GM10248 (cell line): ENCODE data around the gene B4GALT2.

ENCODE experiments used
- CTCF ChIA-PET: fragments of 300-600 bp; sonication (Branson Sonifier 250); formaldehyde crosslinking; extraction: SDS; loops from one replicate; lab custom pipeline; 2021; ENCODE audit warnings: antibody characterized with exemption; lab: Yijun Ruan, JAX
- POLR2A ChIA-PET: fragments of 350-650 bp; sonication (Branson Sonifier 250); formaldehyde crosslinking; extraction: SDS; loops from one replicate; lab custom pipeline; 2020; ENCODE audit warnings: antibody characterized with exemption; lab: Yijun Ruan, JAX
- DNase-seq: peaks from one replicate; pipeline ENCODE4 v3.0.0; 2012; ENCODE audit errors: extremely low spot score
- TF ChIP-seq, protein P1 (sequence below): IDR thresholded peaks from 2 replicates; pipeline ENCODE4 v1.5.1; 2012; ENCODE audit warnings: mild to moderate bottlenecking, low read depth; ENCODE audit errors: extremely low read depth, missing control alignments, control extremely low read depth

Gene B4GALT2

DNA sequence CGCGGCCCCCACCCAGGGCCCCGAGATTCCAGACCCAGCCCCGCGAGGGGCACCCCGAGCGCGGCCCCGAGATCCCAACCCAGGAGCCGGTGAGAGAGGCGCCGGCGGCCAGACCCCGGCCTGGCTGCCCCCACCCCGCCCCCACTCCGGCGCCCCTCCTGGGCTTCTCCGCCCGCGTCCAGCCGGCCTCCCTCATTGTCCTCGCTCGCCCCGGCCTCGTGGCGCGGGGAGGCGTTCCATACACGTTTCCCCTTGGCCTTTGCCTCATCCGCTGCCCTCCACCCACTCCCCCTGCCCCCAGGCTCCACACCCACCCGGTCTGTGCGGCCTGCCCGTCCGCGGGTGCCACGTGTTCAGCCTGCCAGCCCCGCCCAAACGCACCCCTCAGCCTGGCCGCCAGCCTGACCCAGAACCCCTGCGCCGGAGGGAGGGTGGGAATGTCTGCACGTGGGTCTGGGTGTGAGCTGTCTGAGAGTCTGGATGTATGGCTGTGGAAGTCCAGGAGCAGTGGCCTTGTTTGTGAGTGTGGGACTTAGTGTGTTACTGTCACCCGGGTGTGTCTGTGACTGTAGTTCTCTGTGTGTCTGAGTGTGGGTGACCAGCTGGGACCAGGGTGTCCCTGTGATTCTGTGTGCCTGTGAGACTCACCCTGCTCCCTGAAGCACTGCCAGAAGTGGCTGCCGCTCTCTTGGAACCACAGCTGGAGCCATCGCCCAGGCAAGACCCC, 681 bp downstream of the B4GALT2 start:
- ChIA-PET CTCF (interaction anchor here (1.0 kb wide), 1 partner anchor 26 kb away, joined by 3 read pairs; no protein-coding TSS in a partner anchor), POLR2A (interaction anchor here (0.5 kb wide), 1 partner anchor 789 kb away, joined by 7 read pairs; no protein-coding TSS in a partner anchor)
- DNase-seq: peak; percentile 57
- TF ChIP-seq, protein P1, sequence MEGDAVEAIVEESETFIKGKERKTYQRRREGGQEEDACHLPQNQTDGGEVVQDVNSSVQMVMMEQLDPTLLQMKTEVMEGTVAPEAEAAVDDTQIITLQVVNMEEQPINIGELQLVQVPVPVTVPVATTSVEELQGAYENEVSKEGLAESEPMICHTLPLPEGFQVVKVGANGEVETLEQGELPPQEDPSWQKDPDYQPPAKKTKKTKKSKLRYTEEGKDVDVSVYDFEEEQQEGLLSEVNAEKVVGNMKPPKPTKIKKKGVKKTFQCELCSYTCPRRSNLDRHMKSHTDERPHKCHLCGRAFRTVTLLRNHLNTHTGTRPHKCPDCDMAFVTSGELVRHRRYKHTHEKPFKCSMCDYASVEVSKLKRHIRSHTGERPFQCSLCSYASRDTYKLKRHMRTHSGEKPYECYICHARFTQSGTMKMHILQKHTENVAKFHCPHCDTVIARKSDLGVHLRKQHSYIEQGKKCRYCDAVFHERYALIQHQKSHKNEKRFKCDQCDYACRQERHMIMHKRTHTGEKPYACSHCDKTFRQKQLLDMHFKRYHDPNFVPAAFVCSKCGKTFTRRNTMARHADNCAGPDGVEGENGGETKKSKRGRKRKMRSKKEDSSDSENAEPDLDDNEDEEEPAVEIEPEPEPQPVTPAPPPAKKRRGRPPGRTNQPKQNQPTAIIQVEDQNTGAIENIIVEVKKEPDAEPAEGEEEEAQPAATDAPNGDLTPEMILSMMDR: no peak

DNA sequence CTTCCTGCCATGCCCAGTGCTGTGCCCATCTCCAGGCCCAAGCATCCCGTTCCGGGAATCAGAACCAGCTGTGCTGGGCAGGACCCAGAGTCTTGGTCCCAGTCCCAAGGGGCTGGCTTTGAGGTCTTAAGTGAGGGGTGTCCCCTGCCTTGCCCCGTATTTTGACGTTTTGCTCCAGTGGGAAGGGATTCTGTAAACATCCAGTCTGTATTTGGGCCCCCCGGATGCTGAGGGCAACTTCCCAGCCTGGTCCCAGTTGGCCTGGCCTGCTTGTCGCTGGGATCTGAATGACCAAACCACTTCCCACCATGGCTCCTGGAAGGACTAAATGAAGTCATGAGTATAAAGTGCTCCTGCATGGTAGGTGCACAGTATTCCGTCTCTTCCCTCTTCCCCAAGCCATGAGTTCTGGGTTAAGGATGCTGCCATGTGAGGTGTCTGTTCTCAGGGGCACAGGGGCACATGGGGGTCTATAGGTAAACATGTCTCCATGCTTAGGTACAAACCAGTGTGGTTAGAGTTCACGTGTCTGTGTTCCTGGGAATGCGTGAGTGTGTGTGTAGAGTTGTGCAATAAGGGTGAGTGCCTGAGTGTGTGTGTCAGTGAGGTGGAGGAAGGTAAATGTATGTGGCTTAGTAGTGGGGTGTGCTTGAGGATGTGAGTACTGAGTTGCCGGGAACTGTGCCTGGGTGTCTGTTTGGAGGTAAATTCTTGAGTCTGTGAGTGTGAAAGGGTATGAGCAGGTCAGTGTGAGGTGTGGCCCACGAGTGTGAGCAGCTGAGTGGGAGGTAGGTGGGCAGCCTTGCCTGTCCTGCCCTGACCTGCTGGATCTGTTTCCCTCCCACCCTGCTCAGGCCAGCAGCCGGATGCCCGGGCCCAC, 1.5 kb downstream of the B4GALT2 start:
- TF ChIP-seq, protein P1: no peak
- no peak for DNase-seq
- POLR2A ChIA-PET: interaction anchor here (0.5 kb wide), 1 partner anchor 790 kb away, joined by 7 read pairs; no protein-coding TSS in a partner anchor
- CTCF ChIA-PET: interaction anchor here (1.0 kb wide), 1 partner anchor 25 kb away, joined by 3 read pairs; no protein-coding TSS in a partner anchor

DNA sequence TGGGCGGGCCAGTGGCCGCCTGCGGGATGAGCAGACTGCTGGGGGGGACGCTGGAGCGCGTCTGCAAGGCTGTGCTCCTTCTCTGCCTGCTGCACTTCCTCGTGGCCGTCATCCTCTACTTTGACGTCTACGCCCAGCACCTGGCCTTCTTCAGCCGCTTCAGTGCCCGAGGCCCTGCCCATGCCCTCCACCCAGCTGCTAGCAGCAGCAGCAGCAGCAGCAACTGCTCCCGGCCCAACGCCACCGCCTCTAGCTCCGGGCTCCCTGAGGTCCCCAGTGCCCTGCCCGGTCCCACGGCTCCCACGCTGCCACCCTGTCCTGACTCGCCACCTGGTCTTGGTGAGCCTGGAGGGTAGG, 2.1 kb downstream of the B4GALT2 start:
- TF ChIP-seq, protein P1: no peak
- CTCF ChIA-PET: no interaction called here
- POLR2A ChIA-PET: no interaction called here
- DNase-seq: no peak

DNA sequence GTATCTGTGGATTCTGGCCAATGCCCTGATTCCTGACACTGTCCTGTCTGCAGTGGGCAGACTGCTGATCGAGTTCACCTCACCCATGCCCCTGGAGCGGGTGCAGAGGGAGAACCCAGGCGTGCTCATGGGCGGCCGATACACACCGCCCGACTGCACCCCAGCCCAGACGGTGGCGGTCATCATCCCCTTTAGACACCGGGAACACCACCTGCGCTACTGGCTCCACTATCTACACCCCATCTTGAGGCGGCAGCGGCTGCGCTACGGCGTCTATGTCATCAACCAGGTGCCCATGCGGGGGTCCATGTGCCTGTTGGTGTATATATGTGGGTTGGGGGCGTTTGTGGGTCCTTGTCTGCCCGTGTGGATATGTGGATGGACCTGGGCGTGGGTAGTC, 2.6 kb downstream of the B4GALT2 start:
- TF ChIP-seq, protein P1: no peak
- ChIA-PET CTCF (no interaction called here), POLR2A (no interaction called here)
- no peak for DNase-seq

DNA sequence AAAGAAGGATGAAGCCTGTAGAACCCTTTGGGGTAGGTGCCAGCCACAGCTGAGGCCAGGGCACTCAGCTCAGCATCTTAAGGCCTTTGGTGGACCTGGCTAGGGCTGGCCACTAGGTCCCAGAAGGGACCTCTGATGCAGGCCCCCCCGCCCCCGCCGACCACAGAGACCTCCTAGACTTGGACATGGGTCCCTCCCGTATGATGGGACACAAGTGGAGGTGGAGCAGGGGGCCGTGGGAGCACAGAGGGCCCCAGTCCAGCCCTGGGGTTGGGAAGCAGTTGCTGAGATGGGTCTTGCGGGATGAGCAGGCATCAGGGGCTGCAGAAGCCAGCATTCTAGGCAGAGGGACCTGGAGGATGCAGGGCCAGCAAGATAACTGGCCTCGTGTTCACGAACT, 3.2 kb downstream of the B4GALT2 start:
- POLR2A ChIA-PET: no interaction called here
- CTCF ChIA-PET: no interaction called here
- TF ChIP-seq, protein P1: no peak
- DNase-seq: no peak

DNA sequence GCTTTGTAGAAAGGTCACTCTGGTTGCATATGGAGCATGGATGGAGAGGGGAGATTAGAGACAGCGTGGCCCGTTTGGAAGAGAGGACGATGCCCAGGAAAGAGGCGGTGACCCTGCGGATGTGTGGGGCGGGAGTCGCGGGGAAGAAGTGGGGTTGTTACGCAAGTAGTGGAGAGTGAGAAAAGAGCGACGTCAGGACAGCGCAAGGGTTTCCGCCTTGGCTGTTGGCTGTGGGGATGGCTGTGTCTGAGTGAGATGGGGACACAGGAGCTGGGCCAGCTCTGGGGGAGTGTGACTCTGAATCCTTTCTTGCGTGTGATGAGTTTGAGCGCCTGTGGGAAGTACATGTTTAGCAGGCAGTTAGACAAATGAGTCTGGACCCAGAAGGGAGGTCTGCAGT, 3.8 kb downstream of the B4GALT2 start:
- TF ChIP-seq, protein P1: no peak
- CTCF ChIA-PET: no interaction called here

More for the DNA sequence above, 3.8 kb downstream of the B4GALT2 start:
- no peak for DNase-seq
- POLR2A ChIA-PET: no interaction called here
